Cerebellar nuclear complex (tissue), 1 donor: ENCODE measurements around the gene TMTC1.

ENCODE experiments used
- DNase-seq, 2 experiments: peaks; one replicate each; lab custom pipeline; 2025; lab: John Stamatoyannopoulos, UW

Gene TMTC1

DNA sequence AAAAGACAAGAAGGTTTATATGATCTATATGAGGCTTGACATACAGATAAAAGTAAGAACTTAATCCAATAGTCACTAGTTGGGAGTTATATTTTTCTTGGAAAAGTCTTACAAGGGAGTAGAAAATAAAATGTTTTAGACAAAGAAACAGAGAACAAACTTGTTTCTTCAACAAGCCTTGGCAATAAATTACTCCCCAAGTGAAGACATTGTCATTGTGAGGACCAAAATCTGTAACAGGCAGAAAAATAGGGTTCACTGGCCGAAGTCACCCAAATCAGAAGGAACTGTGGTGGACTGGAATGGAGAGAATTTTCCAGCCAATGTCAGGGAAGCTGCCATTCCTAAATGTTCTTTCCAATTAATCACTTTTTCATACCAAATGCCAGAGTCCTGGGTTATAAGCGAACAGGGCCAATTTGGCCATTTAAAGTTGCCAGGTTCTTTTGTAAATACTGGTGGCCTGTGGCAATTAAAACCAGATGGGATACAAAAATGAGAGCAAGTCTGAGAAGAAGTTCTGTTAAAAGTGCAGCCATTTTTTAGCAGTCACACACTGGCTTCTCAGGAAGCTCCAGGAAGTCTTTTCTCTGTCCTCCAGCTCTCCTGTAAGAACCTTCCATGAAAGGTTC, 168.9 kb downstream of the TMTC1 start:
- no peak for DNase-seq

DNA sequence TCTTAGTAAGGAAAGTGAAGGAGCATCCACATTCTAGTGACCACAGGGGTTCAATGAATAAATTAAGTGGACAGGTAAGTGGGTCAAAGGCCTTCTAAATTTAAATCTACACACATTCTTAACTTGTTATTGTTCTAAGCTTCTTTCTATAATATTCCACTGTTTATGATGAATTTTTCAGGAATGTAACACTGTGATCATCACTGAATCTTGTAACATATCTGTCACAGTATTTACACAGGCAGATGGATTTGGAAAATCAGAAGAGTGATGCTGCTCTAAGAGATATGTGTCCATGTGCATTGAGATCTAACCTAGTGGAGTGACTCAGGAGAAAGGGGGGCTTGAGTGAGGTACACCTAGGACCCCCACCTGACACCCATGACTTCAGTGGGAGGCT, 170.8 kb downstream of the TMTC1 start:
- no peak for DNase-seq

- no peak for DNase-seq
These were observed 171.8 kb downstream of the TMTC1 start for GRCh38 chr12:29611906-29612305.

DNA sequence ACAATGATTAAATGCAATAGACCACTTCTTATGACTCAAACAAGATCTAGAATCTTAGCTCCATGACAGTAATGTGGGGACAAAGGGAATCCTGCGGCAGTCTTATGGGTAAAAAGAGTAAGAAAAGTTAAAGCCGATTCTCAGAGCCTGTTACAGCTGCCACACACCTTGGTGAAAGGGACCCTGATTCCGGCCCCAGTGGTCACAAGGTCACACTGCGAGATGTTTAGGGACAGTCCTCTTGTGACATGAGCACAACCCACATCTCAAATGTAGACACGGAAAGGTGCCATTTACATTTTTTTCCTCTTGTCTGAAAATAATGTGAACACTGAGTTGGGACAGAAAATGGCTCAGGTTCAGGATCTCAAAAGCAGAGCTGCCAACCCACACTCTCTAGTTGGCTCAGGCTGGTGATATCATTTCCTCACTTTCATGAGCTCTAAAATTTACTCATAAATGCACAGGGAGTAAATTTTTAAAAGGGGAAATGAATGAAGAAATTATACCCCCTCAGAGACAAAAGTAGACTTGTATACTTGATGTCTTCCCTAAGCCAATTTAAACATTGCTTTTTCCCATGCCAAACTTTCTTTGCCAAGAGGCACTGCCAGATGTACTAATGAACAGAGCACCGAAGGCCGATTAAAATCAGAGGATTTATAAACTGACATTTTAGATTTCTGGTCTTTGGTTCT, 173.1 kb downstream of the TMTC1 start:
- no peak for DNase-seq

DNA sequence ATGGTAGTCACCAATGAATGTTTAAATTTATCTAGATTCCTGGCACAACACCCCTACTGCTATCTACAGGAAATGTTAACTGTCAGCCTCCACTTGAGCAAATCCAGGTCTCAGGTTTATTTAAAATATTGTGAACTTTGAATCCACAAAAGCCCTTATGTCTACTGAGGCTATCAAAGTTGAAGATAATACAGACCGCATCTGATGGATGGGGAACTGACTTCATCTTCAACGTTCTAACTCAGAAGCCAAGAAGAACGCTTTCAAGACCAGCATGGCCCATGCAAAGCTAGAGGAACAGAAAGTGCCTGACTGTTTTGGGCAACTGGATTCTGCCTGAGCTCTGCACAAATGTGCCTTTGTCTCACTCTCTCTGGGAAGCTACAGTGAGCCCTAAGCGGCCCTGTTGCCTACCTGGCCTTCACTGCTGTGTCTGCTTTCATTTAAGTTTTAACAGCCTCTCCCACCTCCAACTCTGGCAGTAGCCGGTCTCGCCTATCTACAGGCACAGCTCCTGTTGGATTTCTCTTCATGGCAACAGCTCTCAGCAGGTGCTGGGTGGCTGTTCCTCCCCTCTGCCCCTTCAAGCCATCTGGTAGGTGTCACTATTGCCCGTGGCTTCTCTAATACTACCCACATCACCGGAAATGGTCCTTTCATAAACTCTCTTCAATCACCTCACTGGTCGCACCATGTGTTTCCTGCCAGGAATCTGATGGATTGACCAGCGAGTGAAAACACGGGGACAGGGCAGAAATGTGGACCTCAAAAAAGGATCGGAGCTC, 174.1 kb downstream of the TMTC1 start:
- no peak for DNase-seq

DNA sequence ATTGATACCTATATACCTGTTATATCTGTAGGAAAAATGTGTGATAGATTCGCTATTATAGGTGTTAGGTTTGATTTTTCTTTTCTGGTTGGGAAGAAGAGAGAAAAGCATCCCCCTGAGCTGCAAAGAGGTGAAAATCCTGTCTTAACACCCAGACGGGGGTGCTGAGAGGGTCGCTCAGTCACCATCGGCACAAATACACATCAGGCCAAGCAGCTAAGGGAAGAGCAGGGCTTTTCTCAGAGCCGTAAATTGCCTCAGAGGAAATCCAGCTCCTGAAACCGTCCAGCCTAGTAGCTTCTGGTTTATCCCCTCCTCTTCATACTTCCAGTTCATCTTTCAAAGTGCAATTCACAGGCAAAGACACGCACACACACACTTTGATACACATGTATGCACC, 175.2 kb downstream of the TMTC1 start:
- DNase-seq, result no peak

DNA sequence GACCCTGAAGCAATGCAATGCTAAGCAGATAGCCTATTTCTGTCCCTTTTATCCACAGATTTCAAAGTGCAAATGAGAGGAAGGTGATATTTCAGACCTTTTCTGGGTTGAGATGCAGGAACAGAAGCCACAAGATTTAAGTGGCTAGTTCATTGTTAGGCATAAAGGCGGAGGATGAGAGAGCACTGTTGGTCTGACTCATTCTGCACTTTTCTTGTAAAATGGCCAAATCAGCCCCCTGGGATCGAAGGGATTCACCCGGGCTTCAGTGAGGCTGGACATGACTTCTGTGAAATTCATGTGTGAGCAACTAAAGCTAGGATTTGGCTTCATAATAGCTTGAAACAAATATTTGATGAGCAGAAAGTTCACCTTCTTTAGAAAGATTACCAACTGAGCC, 184.4 kb downstream of the TMTC1 start:
- DNase-seq, result no peak

DNA sequence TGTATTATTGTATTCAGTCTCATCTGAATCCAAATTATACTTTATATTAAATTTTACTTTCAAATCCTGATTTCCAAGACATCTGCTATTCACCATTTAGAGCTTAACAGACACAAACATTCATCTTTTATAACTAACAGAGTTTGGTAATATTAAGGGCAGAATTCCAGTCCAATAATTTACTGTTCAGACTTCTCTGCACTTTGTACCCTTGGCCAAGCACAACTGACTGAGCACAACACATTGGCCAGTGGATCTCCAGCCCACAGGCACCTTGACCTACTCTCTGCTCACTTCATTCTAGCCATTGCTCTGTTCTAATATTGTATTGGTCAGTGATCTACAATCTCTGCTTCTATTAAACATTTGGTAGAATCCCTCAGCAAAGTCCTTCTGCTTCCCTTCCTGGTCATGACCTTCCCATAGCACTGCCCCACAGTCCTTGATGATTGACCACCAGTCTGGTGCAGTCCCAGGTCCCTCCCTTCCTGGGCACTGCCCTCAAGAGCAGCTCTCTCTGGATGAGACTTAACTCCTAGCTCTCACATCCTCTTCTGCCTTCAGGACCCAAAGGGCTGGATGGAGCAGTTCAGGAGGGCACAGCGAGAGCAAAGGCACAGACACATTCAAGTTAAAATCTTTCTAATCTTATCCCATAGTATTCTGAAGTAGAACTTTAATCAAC, 188.5 kb downstream of the TMTC1 start:
- no peak for DNase-seq

DNA sequence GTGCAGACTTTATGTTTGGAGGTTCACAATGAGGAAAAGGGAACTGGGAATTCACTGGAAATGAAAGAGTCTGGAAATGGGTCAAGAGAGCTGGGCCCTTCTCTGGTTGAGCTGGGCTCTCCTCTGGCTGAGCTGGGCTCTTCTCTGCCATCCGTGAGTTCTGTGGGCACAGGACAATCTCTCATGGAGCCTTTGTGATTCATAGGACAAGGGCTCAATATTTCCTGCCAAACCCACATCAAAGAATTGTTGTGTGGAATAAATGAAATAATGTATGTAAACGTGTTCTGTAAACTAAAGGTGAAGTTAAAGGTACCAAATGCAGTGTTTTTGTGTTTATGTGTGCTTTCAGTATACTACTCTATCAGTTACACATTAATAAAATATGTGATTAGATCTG, 190.7 kb downstream of the TMTC1 start:
- DNase-seq, result no peak

GRCh38 chr12:29591140-29592020, 192.4 kb downstream of the TMTC1 start:
- DNase-seq, result no peak

DNA sequence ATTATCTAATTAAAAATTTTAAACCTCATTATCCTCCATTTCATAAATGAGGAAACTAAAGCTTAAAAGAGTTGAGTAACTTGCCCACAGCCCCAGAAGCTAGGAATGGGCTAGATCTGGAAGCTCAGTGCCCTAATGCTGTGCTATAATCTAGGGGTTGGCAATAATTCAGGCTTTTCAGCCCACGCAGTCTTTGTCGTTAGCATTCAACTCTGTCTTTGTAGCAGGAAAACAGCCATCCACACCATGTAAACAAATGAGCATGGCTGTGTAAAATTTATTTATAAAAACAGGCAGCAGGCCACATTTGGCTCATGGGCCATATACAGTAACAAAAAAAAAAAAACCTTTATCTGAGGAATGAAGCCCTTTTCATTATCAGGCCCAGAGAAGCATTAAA, 193.9 kb downstream of the TMTC1 start:
- DNase-seq, result no peak

- no peak for DNase-seq
These were observed 194.4 kb downstream of the TMTC1 start for GRCh38 chr12:29589286-29589820.

- no peak for DNase-seq
These were observed 201.0 kb downstream of the TMTC1 start for GRCh38 chr12:29582677-29583272.

DNA sequence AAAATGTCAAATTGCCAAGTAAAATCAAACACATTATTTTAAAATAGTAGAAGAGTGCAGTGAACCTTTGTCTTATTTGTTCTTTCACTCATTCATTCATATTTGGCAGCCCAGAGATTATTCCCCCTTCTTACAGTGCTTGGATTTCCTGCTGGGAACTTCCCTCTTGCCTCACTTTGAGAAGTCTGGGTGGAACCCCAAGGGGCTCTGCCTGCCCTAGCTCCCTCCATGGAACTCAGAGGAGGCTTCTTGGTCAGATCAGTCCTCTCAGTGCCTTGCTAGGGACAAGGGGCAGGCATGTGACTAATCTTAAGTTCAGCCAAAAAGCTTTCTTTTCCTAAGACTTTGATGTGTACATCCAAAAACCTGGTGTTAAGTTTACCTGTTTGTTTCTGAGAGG, 201.6 kb downstream of the TMTC1 start:
- DNase-seq, result no peak

DNA sequence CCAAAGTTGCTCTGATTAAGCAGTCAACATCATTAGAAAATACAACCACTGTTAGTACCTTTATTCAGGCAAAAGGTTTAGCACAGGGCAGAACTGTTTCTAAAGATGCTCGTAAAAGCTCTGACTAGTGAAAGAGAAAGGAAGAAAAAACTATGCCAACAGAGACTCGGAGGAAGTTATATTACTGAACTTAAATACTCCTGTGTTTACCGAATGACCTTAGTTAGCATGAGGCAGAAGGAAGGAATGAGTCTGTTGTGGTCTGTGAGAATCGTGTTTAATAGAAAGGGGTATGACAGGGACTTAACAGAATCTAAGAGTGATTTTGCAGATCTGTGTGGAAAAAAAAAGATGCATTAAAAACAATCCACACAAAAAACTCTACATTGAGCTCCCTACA, 202.1 kb downstream of the TMTC1 start:
- no peak for DNase-seq

DNA sequence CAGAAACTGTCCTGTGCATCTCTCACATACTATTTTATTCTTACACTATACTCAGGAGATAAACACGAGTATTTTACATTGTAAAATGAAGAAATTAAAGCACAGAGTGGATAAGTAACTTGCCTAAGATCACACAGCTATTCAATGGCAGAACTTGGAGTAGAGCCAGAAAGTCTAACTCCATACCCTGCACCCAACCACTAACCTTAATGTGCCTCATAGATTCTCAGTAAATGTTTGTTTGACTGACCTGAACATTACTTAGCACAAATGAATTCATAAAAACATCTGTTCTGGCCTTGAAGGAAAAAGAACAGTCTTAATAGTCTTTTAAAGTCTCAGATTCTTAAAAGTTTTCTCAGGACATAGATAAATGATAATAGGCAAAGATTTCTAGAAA, 202.8 kb downstream of the TMTC1 start:
- no peak for DNase-seq

- DNase-seq, result no peak
These were observed 205.0 kb downstream of the TMTC1 start for GRCh38 chr12:29578731-29579130.

GRCh38 chr12:29578070-29578469, 205.7 kb downstream of the TMTC1 start:
- DNase-seq, result no peak

DNA sequence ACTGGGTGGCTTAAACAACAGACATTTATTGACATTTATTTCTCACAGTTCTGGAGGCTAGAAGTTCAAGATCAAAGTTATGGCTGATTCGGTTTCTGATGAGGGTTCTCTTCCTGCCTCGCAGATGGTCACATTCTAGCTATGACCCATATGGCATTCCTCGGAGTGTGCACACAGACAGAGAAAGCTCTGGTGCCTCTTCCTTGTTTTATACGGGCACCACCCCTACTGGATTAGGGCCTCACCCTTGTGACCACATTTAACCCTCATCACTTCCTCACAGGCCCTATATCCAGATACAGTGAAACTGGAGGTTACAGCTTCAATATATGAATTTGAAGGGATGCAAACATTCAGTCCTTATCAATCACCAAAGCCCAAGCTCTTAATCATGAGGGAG, 209.2 kb downstream of the TMTC1 start:
- no peak for DNase-seq

GRCh38 chr12:29572938-29573337, 210.8 kb downstream of the TMTC1 start:
- no peak for DNase-seq

GRCh38 chr12:29572464-29572863, 211.3 kb downstream of the TMTC1 start:
- DNase-seq, result no peak
